ENCODE results near the gene TBX10. TPM values are rescaled to one million over a fixed set of nuclear protein-coding genes. Genes with fewer than 3 reads are reported as not detected.

Gene TBX10
- polyA plus RNA-seq, 1 of the 3 experiments (the other 2 are of a cell fraction): not detected

DNA sequence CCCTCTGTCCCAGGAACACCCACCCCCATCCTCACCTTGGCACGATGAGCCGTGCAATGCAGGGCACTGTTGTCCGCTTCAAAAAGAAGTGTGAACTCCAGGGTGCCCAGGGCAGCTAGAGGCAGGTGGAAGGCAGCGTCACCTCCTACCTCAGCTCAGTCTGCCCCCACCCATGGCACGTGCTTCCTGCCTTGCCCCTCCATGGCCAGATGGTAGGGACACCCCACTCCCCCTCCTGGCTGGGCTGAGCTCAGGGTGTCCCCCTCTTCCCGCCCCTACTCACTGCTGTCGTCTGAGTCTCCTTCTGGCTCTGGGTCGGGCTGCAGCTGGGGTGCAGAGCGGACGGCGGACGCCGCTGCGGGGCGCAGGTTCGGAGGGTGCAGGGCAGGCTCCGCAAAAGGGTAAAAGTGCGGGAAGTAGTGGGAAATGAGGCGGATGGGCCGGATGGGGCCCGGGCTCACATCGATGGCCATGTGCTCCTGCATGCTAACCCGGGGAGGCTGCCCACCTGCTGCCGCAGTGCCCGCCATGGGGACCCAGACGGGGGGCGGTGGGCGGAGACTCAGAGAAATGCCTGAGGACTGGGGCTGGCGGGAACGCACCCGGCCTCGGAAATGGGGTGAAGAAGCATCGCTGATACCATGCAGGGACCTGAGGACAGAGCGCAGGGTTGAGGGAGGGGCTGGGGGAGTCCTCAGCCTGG, 23.7 kb downstream of the TBX10 start:
- CTCF ChIA-PET: interaction anchor here (1.3 to 7.1 kb wide), 3 partner anchors 13 to 44 kb away, joined by 5 to 107 read pairs (median 24); partner anchors contain the start of genes GSTP1 and NUDT8
- Histone ChIP-seq H3F3A (replicated peaks; ENCODE audit: insufficient read depth) (no peaks in the 10 kb centered on the region), H3K36me3 (replicated peaks in 1 of 2; ENCODE audit: control insufficient read depth in 1 of 2, insufficient read depth in 2 of 2, low read length in 1 of 2) (peaks cover 0 to 18% of the 10 kb centered on the region in 2 experiments), H2AFZ (ENCODE audit: low read depth) (no peak overlapping the region), H4K20me1 (ENCODE audit: insufficient read depth) (peaks cover 2% of the 10 kb centered on the region; the same call in 1 of the 2 replicates), H3K4me1 (ENCODE audit: control insufficient read depth in 1 of 2, insufficient read depth in 2 of 2, low read depth in 1 of 2, low read length in 1 of 2) (no peaks in the 10 kb centered on the region; a peak in 1 of 4 replicates), H3K27ac (ENCODE audit: low read depth in 2 of 2, low read length in 1 of 2) (no peak overlapping the region), H3K27me3 (ENCODE audit: insufficient read depth) (no peaks in the 10 kb centered on the region), H3K79me2 (ENCODE audit: insufficient read depth) (no peaks in the 10 kb centered on the region), H3K9me3 (no peaks in the 10 kb centered on the region), H3K4me2 (no peak overlapping the region), H3K4me3 (ENCODE audit: low read depth in 2 of 2, low read length in 1 of 2) (no peak overlapping the region), H3K9me2 (no peaks in the 10 kb centered on the region), H3K9ac (no peak overlapping the region)
- DNase-seq: peak; percentile 41
- POLR2A ChIA-PET: no interaction called here
- WGBS (ENCODE audit: low lambda C conversion rate): 47% methylated on average over 30 of the region's 34 CpGs
- TF ChIP-seq FOXJ3 (CRISPR knock-in tag; IDR thresholded peaks at IDR 0.05) (no peak), CTCF (IDR thresholded peaks at IDR 0.05) (no peak), TCF12 (IDR thresholded peaks at IDR 0.05) (no peak), GABPA (IDR thresholded peaks at IDR 0.05; ENCODE audit: low read depth) (no peak), RAD21 (IDR thresholded peaks at IDR 0.05; ENCODE audit: low read length) (no peak), ELF1 (IDR thresholded peaks at IDR 0.05) (no peak), NRF1 (IDR thresholded peaks at IDR 0.05; ENCODE audit: low read depth, low read length) (no peak), MXI1 (IDR thresholded peaks at IDR 0.05; ENCODE audit: low read depth, low read length) (no peak), FOSL2 (IDR thresholded peaks at IDR 0.05; ENCODE audit: borderline replicate concordance, low read depth) (no peak), USF1 (IDR thresholded peaks at IDR 0.05; ENCODE audit: borderline replicate concordance, low read depth) (no peak), GATA2 (CRISPR knock-in tag; IDR thresholded peaks at IDR 0.05) (no peak), TAF1 (IDR thresholded peaks at IDR 0.05; ENCODE audit: borderline replicate concordance, low read depth, low read length) (no peak), RXRA (IDR thresholded peaks at IDR 0.05; ENCODE audit: borderline replicate concordance, low read depth) (no peak), RFX5 (IDR thresholded peaks at IDR 0.05; ENCODE audit: low read length) (no peak), PBX3 (IDR thresholded peaks at IDR 0.05) (no peak)
- TF ChIP-seq, protein P1, sequence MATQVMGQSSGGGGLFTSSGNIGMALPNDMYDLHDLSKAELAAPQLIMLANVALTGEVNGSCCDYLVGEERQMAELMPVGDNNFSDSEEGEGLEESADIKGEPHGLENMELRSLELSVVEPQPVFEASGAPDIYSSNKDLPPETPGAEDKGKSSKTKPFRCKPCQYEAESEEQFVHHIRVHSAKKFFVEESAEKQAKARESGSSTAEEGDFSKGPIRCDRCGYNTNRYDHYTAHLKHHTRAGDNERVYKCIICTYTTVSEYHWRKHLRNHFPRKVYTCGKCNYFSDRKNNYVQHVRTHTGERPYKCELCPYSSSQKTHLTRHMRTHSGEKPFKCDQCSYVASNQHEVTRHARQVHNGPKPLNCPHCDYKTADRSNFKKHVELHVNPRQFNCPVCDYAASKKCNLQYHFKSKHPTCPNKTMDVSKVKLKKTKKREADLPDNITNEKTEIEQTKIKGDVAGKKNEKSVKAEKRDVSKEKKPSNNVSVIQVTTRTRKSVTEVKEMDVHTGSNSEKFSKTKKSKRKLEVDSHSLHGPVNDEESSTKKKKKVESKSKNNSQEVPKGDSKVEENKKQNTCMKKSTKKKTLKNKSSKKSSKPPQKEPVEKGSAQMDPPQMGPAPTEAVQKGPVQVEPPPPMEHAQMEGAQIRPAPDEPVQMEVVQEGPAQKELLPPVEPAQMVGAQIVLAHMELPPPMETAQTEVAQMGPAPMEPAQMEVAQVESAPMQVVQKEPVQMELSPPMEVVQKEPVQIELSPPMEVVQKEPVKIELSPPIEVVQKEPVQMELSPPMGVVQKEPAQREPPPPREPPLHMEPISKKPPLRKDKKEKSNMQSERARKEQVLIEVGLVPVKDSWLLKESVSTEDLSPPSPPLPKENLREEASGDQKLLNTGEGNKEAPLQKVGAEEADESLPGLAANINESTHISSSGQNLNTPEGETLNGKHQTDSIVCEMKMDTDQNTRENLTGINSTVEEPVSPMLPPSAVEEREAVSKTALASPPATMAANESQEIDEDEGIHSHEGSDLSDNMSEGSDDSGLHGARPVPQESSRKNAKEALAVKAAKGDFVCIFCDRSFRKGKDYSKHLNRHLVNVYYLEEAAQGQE (IDR thresholded peaks at IDR 0.05; ENCODE audit: low read depth, low read length): no peak
